C4-2B (cell line): ENCODE results near the gene LSAMP.

Experiments
- ZFX ChIP-seq: fragments of 450-650 bp; IDR thresholded peaks from 2 replicates; pipeline ENCODE4 v1.6.1; 2017
- TF ChIP-seq, protein P1 (sequence below): fragments of 450-650 bp; conservative IDR thresholded peaks from 2 replicates; pipeline ENCODE4 v1.5.1; 2017; ENCODE audit warnings: mild to moderate bottlenecking

GRCh38 chr3:115943579-115943978, 501.7 kb downstream of the LSAMP start:
- TF ChIP-seq, protein P1, sequence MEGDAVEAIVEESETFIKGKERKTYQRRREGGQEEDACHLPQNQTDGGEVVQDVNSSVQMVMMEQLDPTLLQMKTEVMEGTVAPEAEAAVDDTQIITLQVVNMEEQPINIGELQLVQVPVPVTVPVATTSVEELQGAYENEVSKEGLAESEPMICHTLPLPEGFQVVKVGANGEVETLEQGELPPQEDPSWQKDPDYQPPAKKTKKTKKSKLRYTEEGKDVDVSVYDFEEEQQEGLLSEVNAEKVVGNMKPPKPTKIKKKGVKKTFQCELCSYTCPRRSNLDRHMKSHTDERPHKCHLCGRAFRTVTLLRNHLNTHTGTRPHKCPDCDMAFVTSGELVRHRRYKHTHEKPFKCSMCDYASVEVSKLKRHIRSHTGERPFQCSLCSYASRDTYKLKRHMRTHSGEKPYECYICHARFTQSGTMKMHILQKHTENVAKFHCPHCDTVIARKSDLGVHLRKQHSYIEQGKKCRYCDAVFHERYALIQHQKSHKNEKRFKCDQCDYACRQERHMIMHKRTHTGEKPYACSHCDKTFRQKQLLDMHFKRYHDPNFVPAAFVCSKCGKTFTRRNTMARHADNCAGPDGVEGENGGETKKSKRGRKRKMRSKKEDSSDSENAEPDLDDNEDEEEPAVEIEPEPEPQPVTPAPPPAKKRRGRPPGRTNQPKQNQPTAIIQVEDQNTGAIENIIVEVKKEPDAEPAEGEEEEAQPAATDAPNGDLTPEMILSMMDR = no peak
- no peak for TF ChIP-seq ZFX
